ENCODE data around the gene RAD54L2.

Gene RAD54L2

DNA sequence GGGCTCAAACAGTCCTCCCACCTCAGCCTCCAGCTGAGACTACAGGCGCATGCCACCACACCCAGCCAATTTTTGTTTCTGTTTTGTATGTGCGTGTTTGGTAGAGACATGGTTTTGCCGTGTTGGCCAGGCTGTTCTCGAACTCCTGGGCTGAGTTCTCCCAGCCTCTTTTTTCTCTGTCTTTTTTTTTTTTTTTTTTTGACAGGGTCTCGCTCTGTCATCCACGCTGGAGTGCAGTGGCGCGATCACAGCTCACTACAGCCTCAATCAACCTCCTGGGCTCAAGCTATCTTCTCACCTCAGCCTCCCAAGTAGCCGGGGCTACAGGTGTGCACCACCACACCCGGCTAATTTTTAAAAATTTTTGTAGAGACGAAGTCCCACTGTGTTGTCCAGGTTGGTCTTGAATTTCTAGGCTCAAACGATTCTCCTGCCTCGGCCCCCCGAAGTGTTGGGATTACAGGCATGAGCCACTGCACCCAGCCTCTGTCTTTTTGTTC, 37.8 kb upstream of the RAD54L2 start:
- H3F3A ChIP-seq (ENCODE audit: insufficient read depth) = 0 out of 2 replicates have a peak, but pooled peaks cover 7% of the 10 kb centered on the region
- TF ChIP-seq EZH2phosphoT487 (conservative IDR thresholded peaks at IDR 0.05; ENCODE audit: low read length) = no peak
- TF ChIP-seq, protein P1, sequence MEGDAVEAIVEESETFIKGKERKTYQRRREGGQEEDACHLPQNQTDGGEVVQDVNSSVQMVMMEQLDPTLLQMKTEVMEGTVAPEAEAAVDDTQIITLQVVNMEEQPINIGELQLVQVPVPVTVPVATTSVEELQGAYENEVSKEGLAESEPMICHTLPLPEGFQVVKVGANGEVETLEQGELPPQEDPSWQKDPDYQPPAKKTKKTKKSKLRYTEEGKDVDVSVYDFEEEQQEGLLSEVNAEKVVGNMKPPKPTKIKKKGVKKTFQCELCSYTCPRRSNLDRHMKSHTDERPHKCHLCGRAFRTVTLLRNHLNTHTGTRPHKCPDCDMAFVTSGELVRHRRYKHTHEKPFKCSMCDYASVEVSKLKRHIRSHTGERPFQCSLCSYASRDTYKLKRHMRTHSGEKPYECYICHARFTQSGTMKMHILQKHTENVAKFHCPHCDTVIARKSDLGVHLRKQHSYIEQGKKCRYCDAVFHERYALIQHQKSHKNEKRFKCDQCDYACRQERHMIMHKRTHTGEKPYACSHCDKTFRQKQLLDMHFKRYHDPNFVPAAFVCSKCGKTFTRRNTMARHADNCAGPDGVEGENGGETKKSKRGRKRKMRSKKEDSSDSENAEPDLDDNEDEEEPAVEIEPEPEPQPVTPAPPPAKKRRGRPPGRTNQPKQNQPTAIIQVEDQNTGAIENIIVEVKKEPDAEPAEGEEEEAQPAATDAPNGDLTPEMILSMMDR (IDR thresholded peaks at IDR 0.05; ENCODE audit: insufficient read depth, low read length, poor library complexity, severe bottlenecking) = no peak
- peaks cover 6% of the 10 kb centered on the region; the same call in 1 of the 2 replicates for H4K20me1 ChIP-seq (ENCODE audit: low read depth, low read length)
- 0 out of 2 replicates have a peak, but pooled peaks cover 3% of the 10 kb centered on the region for H3K36me3 ChIP-seq (ENCODE audit: low read length)
- H3K4me3 ChIP-seq (ENCODE audit: insufficient read depth, low read length, poor library complexity, severe bottlenecking) = peak overlapping the region; percentile 43
- H3K9ac ChIP-seq (ENCODE audit: low read length) = peak overlapping the region; percentile 40
- peaks cover 37% of the 10 kb centered on the region for H3K79me2 ChIP-seq (ENCODE audit: insufficient read depth, low read length)
- no peak overlapping the region for H2AFZ ChIP-seq (ENCODE audit: low read depth, low read length, severe bottlenecking)
- no peaks in the 10 kb centered on the region for H3K9me3 ChIP-seq (ENCODE audit: insufficient read depth, low read length)
- peak overlapping the region; percentile 86 for H3K4me2 ChIP-seq (ENCODE audit: low read depth, low read length, poor library complexity, severe bottlenecking)
- H3K9me2 ChIP-seq (replicated peaks; ENCODE audit: insufficient read depth, low read length) = no peaks in the 10 kb centered on the region
- peak overlapping the region; percentile 72 for H3K27ac ChIP-seq (ENCODE audit: low read depth, low read length)
- no peaks in the 10 kb centered on the region for H3K27me3 ChIP-seq (ENCODE audit: low read length)

DNA sequence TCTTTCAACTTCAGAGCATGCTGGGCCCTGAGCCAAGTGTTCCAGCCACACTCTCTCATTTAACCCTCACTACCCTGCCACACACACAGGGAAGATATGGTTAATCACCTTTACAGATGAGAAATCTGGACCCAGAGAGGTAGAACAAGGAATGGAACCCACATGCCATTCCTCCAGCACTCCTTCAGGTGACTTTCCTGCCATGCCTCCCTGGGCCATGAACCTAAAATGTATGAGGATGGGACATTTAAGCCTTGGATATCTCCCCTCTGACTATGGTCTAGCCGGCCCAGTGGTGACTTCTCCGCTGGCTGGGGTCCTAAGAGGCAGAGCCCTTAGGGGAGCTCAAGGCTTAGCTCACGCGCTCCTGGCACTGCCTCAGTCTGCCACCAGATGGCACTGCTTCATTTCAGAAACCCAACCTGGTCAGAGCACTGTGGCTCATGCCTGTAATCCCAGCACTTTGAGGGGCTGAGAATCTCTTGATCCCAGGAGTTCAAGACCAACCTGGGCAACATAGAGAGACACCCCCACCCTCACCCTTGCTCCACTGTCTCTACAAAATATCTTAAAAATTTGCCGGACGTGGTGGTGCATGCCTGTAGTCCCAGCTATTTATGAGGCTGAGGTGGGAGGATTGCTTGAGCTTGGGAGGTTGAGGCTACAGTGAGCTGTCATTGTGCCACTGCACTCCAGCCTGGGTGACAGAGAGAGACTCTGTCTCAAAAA, 36.5 kb upstream of the RAD54L2 start:
- no peaks in the 10 kb centered on the region for H3K9me3 ChIP-seq (ENCODE audit: insufficient read depth, low read length)
- peak overlapping the region; percentile 84 for H2AFZ ChIP-seq (ENCODE audit: low read depth, low read length, severe bottlenecking)
- no peaks in the 10 kb centered on the region for H3K36me3 ChIP-seq (ENCODE audit: low read length)
- peaks cover 6% of the 10 kb centered on the region; the same call in 1 of the 2 replicates for H4K20me1 ChIP-seq (ENCODE audit: low read depth, low read length)
- TF ChIP-seq, protein P1 (IDR thresholded peaks at IDR 0.05; ENCODE audit: insufficient read depth, low read length, poor library complexity, severe bottlenecking) = peak; percentile 90
- TF ChIP-seq EZH2phosphoT487 (conservative IDR thresholded peaks at IDR 0.05; ENCODE audit: low read length) = no peak
- H3F3A ChIP-seq (ENCODE audit: insufficient read depth) = 0 out of 2 replicates have a peak, but pooled peaks cover 7% of the 10 kb centered on the region
- H3K79me2 ChIP-seq (ENCODE audit: insufficient read depth, low read length) = peaks cover 24% of the 10 kb centered on the region
- H3K4me3 ChIP-seq (ENCODE audit: insufficient read depth, low read length, poor library complexity, severe bottlenecking) = no peak overlapping the region
- H3K4me2 ChIP-seq (ENCODE audit: low read depth, low read length, poor library complexity, severe bottlenecking) = no peak overlapping the region
- no peak overlapping the region for H3K27ac ChIP-seq (ENCODE audit: low read depth, low read length)
- H3K27me3 ChIP-seq (ENCODE audit: low read length) = no peaks in the 10 kb centered on the region
- H3K9ac ChIP-seq (ENCODE audit: low read length) = peak overlapping the region; percentile 14; the same call in 1 of the 2 replicates
- H3K9me2 ChIP-seq (replicated peaks; ENCODE audit: insufficient read depth, low read length) = no peaks in the 10 kb centered on the region

DNA sequence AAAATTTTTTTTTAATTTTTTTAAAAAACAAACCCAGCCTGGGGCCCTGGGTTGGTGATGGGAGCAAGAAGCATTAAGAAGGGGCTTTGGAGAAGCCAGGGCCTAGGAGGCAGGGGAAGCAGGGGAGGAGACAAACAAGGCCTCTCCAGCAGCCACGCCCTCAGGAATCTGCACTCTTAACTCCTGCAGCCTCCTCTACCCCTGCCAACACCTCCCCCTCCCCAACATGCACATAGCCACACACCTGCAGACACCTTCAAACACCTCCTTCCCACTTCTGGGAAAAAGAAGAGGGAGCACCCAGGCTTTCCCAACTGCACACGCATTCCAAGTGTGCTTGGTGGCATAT, 36.0 kb upstream of the RAD54L2 start:
- Histone ChIP-seq H3K9me2 (replicated peaks; ENCODE audit: insufficient read depth, low read length) (no peaks in the 10 kb centered on the region), H3K9me3 (ENCODE audit: insufficient read depth, low read length) (no peaks in the 10 kb centered on the region), H3F3A (ENCODE audit: insufficient read depth) (0 out of 2 replicates have a peak, but pooled peaks cover 7% of the 10 kb centered on the region), H3K79me2 (ENCODE audit: insufficient read depth, low read length) (peaks cover 18% of the 10 kb centered on the region), H3K9ac (ENCODE audit: low read length) (no peak overlapping the region), H3K4me3 (ENCODE audit: insufficient read depth, low read length, poor library complexity, severe bottlenecking) (no peak overlapping the region), H3K27ac (ENCODE audit: low read depth, low read length) (no peak overlapping the region), H3K27me3 (ENCODE audit: low read length) (no peaks in the 10 kb centered on the region), H3K4me2 (ENCODE audit: low read depth, low read length, poor library complexity, severe bottlenecking) (no peak overlapping the region), H3K36me3 (ENCODE audit: low read length) (no peaks in the 10 kb centered on the region), H2AFZ (ENCODE audit: low read depth, low read length, severe bottlenecking) (no peak overlapping the region), H4K20me1 (ENCODE audit: low read depth, low read length) (peaks cover 6% of the 10 kb centered on the region; the same call in 1 of the 2 replicates)
- no peak for TF ChIP-seq EZH2phosphoT487 (conservative IDR thresholded peaks at IDR 0.05; ENCODE audit: low read length)

DNA sequence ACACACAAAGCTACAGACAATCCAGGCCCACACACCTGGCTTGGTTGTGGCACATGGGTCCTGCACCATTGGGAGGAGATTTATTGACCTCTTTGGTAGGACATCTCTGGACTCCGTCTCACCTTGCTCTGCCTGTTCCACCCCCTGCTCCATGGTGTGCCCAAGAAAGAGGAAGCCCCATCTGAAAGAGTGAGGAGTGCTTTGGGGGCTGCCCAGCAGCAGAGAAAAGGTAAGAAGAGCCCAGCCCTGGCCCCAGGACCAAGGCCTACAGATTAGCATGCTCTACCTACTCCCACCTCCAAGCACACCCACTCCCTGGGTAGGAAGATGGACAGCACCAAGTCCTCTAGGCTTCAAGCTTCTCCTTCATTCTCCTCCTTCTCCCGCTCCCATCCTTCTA, 35.5 kb upstream of the RAD54L2 start:
- H2AFZ ChIP-seq (ENCODE audit: low read depth, low read length, severe bottlenecking) = no peak overlapping the region
- no peak overlapping the region for H3K4me2 ChIP-seq (ENCODE audit: low read depth, low read length, poor library complexity, severe bottlenecking)
- H3K27ac ChIP-seq (ENCODE audit: low read depth, low read length) = no peak overlapping the region
- H4K20me1 ChIP-seq (ENCODE audit: low read depth, low read length) = peaks cover 6% of the 10 kb centered on the region; the same call in 1 of the 2 replicates
- H3K79me2 ChIP-seq (ENCODE audit: insufficient read depth, low read length) = peaks cover 14% of the 10 kb centered on the region
- H3K4me3 ChIP-seq (ENCODE audit: insufficient read depth, low read length, poor library complexity, severe bottlenecking) = no peak overlapping the region
- no peaks in the 10 kb centered on the region for H3K36me3 ChIP-seq (ENCODE audit: low read length)
- H3K9ac ChIP-seq (ENCODE audit: low read length) = no peak overlapping the region
- no peaks in the 10 kb centered on the region for H3K9me2 ChIP-seq (replicated peaks; ENCODE audit: insufficient read depth, low read length)
- 0 out of 2 replicates have a peak, but pooled peaks cover 7% of the 10 kb centered on the region for H3F3A ChIP-seq (ENCODE audit: insufficient read depth)
- no peaks in the 10 kb centered on the region for H3K27me3 ChIP-seq (ENCODE audit: low read length)
- TF ChIP-seq EZH2phosphoT487 (conservative IDR thresholded peaks at IDR 0.05; ENCODE audit: low read length) = no peak
- TF ChIP-seq, protein P1 (IDR thresholded peaks at IDR 0.05; ENCODE audit: insufficient read depth, low read length, poor library complexity, severe bottlenecking) = no peak
- H3K9me3 ChIP-seq (ENCODE audit: insufficient read depth, low read length) = no peaks in the 10 kb centered on the region

Measured in SU-DHL-6 (cell line).